Measurements from ENCODE around the gene TPST1. TPM values are rescaled to one million over a fixed set of nuclear protein-coding genes. Genes with fewer than 3 reads are reported as not detected.

The TPST1 gene
- total and polyA plus RNA-seq, 2 of the 8 experiments (the other 6 are each of a cell fraction or from before 2014, with no cell fraction given): 8.2 to 18.4 TPM

- Histone ChIP-seq H2BK120ac (replicated peaks; ENCODE audit: low read depth, low read length) (no peak overlapping the region), H2BK12ac (ENCODE audit: low read depth, low read length) (no peak overlapping the region), H3K4me3 (ENCODE audit: extremely low read depth in 1 of 4, insufficient read depth in 2 of 4, low read depth in 3 of 4, low read length in 4 of 4) (no peak overlapping the region), H2BK15ac (ENCODE audit: low read length) (no peak overlapping the region), H3K14ac (ENCODE audit: insufficient read length) (no peak overlapping the region), H3K56ac (replicated peaks; ENCODE audit: insufficient read length, low read depth, low read length) (no peak overlapping the region), H2BK5ac (ENCODE audit: low read depth, low read length) (no peak overlapping the region), H3K9ac (replicated peaks in 1 of 4; ENCODE audit: extremely low read depth in 1 of 4, low read depth in 3 of 4, low read length in 3 of 4) (no peak overlapping the region), H3K27me3 (replicated peaks in 1 of 4; ENCODE audit: control insufficient read depth in 3 of 4, extremely low read depth in 1 of 4, insufficient read depth in 3 of 4, low read length in 3 of 4) (no peaks in the 10 kb centered on the region), H3K18ac (ENCODE audit: extremely low read depth, low read length) (no peak overlapping the region), H4K8ac (ENCODE audit: extremely low read depth, insufficient read depth, low read length) (no peak overlapping the region), H2AFZ (ENCODE audit: low read length) (no peak overlapping the region), H4K5ac (ENCODE audit: insufficient read length, low read depth, low read length) (no peak overlapping the region), H4K20me1 (replicated peaks in 1 of 2; ENCODE audit: control insufficient read depth in 1 of 2, insufficient read depth in 2 of 2, low read length in 2 of 2) (no peaks in the 10 kb centered on the region), H3K4me2 (ENCODE audit: insufficient read depth in 1 of 2, low read depth in 2 of 2, low read length in 2 of 2) (no peak overlapping the region), H2BK20ac (ENCODE audit: low read length) (no peak overlapping the region), H2AK5ac (ENCODE audit: low read depth, low read length) (no peak overlapping the region), H3K27ac (ENCODE audit: low read depth, low read length) (no peak overlapping the region), H4K91ac (replicated peaks; ENCODE audit: insufficient read length, low read length) (no peak overlapping the region), H3K79me1 (ENCODE audit: low read depth, low read length) (no peaks in the 10 kb centered on the region), H3K23ac (ENCODE audit: insufficient read length) (no peak overlapping the region), H3K36me3 (ENCODE audit: control insufficient read depth in 2 of 4, insufficient read depth in 4 of 4, low read length in 3 of 4) (no peaks in the 10 kb centered on the region), H3K4ac (replicated peaks; ENCODE audit: insufficient read length, low read depth, low read length) (no peak overlapping the region), H3K9me3 (ENCODE audit: insufficient read depth in 2 of 2, low read depth in 1 of 2, low read length in 1 of 2) (peaks cover 0 to 3% of the 10 kb centered on the region in 2 experiments; a peak in 1 of 4 replicates), H3K79me2 (ENCODE audit: control insufficient read depth in 1 of 2, insufficient read depth in 2 of 2, low read length in 2 of 2) (no peaks in the 10 kb centered on the region), H3K23me2 (ENCODE audit: low read depth, low read length) (no peaks in the 10 kb centered on the region; the same call in 1 of the 2 replicates), H3K4me1 (replicated peaks in 1 of 4; ENCODE audit: control insufficient read depth in 3 of 4, insufficient read depth in 4 of 4, low read length in 3 of 4) (no peaks in the 10 kb centered on the region)
- ChIA-PET POLR2A (ENCODE audit: partially characterized antibody) (no interaction called here), CTCF (ENCODE audit: partially characterized antibody) (no interaction called here)
- no peak for FAIRE-seq
- 79% methylated on average over 4 of the region's 4 CpGs; no CpG with 5 or more reads in 1 of the 2 experiments for WGBS, 2 experiments (ENCODE audit: extremely low coverage in 1 of 2, insufficient coverage in 1 of 2, insufficient read length in 1 of 2, insufficient replicate concordance in 2 of 2, low coverage in 1 of 2, low lambda C conversion rate in 2 of 2, missing lambda C conversion rate in 1 of 2)
- DNase-seq (ENCODE audit: low read depth in 1 of 2, low spot score in 2 of 2): no peak
- TF ChIP-seq YY1 (IDR thresholded peaks at IDR 0.05; ENCODE audit: low read depth, low read length) (no peak), RAD21 (IDR thresholded peaks at IDR 0.05 in 1 of 2, conservative IDR thresholded peaks at IDR 0.05 in 1 of 2; ENCODE audit: low read depth in 2 of 2, low read length in 2 of 2) (no peak), EGR1 (IDR thresholded peaks at IDR 0.05; ENCODE audit: borderline replicate concordance, low read depth, low read length) (no peak), ATF2 (IDR thresholded peaks at IDR 0.05; ENCODE audit: low read length) (no peak), SIRT6 (IDR thresholded peaks at IDR 0.05; ENCODE audit: low read length) (no peak), EP300 (IDR thresholded peaks at IDR 0.05; ENCODE audit: borderline replicate concordance in 1 of 2, low read depth in 2 of 2, low read length in 2 of 2) (no peak), NRF1 (IDR thresholded peaks at IDR 0.05; ENCODE audit: low read depth, low read length) (no peak), SAP30 (IDR thresholded peaks at IDR 0.05; ENCODE audit: insufficient read depth, insufficient replicate concordance, low read length) (no peak), BACH1 (IDR thresholded peaks at IDR 0.05; ENCODE audit: low read length) (no peak), JUN (IDR thresholded peaks at IDR 0.05; ENCODE audit: low read depth, low read length) (no peak), MAX (IDR thresholded peaks at IDR 0.05) (no peak), RNF2 (IDR thresholded peaks at IDR 0.05; ENCODE audit: borderline replicate concordance, low read depth, low read length, missing control alignments, poor library complexity, severe bottlenecking) (no peak)
Observed at GRCh38 chr7:66186991-66187390, 18.1 kb upstream of the TPST1 start.

Data from H1 (cell line).